Type B pancreatic cell (in vitro differentiated cells): ENCODE measurements around the gene MAP3K2. TPM values are rescaled to one million over a fixed set of nuclear protein-coding genes. Genes with fewer than 3 reads are reported as not detected.

Experiments used
- DNase-seq: peaks from one replicate; pipeline ENCODE4 v3.0.0; 2021; ENCODE audit warnings: mixed read lengths; ENCODE audit not compliant: unreplicated experiment; ENCODE audit errors: extremely low spot score
- H3K27ac Mint-ChIP-seq: 2 replicates; pipeline ENCODE4 v1.8.0; 2021; ENCODE audit warnings: mild to moderate bottlenecking, mixed read lengths
- H3K27me3 Mint-ChIP-seq: 2 replicates; pipeline ENCODE4 v1.8.0; 2021; ENCODE audit warnings: mixed read lengths
- H3K36me3 Mint-ChIP-seq: 2 replicates; pipeline ENCODE4 v1.8.0; 2021; ENCODE audit warnings: mixed read lengths
- H3K4me1 Mint-ChIP-seq: one replicate; pipeline ENCODE4 v1.8.0; 2021; ENCODE audit warnings: mixed read lengths; ENCODE audit not compliant: unreplicated experiment
- H3K4me3 Mint-ChIP-seq: 2 replicates; pipeline ENCODE4 v1.8.0; 2021; ENCODE audit warnings: mild to moderate bottlenecking, mixed read lengths
- H3K9me3 Mint-ChIP-seq: 2 replicates; pipeline ENCODE4 v1.8.0; 2021; ENCODE audit warnings: mixed read lengths
- CTCF ChIP-seq: fragments of 200-600 bp; sonication (generic); conservative IDR thresholded peaks from 2 replicates; pipeline ENCODE4 v1.5.0; 2021; ENCODE audit warnings: antibody characterized with exemption, mild to moderate bottlenecking
- total RNA-seq: library from RNA; stranded (reverse); gene quantifications from 2 replicates; pipeline ENCODE4 v1.2.1, GENCODE V29; 2021; ENCODE audit warnings: low replicate concordance

Gene MAP3K2
- total RNA-seq, 1 donor from 2014 or later, result 30.8 TPM

- peak overlapping the region; percentile 76 for H3K4me3 Mint-ChIP-seq
- H3K27ac Mint-ChIP-seq, result no peak overlapping the region
- TF ChIP-seq CTCF, result no peak
- H3K4me1 Mint-ChIP-seq, result peaks cover 20% of the 10 kb centered on the region
- no peaks in the 10 kb centered on the region for H3K36me3 Mint-ChIP-seq
- DNase-seq, result peak; percentile 29
- no peaks in the 10 kb centered on the region for H3K9me3 Mint-ChIP-seq
- H3K27me3 Mint-ChIP-seq, result peaks cover 11% of the 10 kb centered on the region
Measured at GRCh38 chr2:127407091-127407490, 19.3 kb upstream of the MAP3K2 start.

DNA sequence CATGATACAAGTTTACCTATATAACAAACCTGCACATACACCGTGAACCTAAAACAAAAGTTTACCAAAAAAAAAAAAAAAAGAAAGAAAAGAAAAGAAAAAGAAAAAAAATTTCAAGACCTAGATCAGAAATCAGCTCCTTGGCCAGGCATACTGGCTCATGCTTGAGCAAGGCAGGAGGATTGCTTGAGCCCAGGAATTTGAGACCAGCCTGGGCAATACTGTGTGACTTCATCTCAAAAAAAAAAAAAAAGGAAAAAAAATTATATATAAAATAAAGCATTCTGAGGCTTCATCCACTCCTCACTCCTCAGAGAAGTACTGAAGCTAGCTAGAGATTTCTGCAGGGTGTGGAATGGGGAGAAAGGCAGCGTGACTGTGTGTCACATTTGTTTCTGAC, 18.7 kb upstream of the MAP3K2 start:
- Mint-ChIP-seq H3K27ac (no peak overlapping the region), H3K27me3 (peaks cover 11% of the 10 kb centered on the region), H3K4me1 (peaks cover 23% of the 10 kb centered on the region), H3K36me3 (no peaks in the 10 kb centered on the region), H3K4me3 (no peak overlapping the region), H3K9me3 (no peaks in the 10 kb centered on the region)
- TF ChIP-seq CTCF, result no peak
- DNase-seq, result no peak

DNA sequence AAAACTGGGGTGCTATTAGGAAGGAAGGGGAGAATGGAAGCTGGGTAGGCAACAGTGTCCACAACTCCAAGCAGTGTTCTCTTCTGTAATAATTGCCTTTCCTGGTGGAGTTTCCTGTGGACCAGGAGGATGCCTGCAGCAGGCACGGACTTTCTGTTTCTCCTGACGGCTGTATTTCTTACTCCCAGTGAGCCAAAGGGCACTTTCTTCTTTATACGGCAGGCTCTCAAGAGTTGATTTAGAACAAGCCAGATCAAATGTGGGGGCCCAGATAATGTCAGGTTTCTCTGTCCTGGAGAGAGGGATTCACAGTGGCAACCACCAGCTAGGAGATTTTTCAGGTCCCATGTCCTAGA, 17.5 kb upstream of the MAP3K2 start:
- peak; percentile 15 for DNase-seq
- Mint-ChIP-seq H3K27ac (no peak overlapping the region), H3K4me1 (peaks cover 14% of the 10 kb centered on the region), H3K36me3 (no peaks in the 10 kb centered on the region), H3K27me3 (peaks cover 11% of the 10 kb centered on the region), H3K9me3 (no peaks in the 10 kb centered on the region), H3K4me3 (no peak overlapping the region)
- no peak for TF ChIP-seq CTCF

- TF ChIP-seq CTCF, result no peak
- Mint-ChIP-seq H3K27ac (no peak overlapping the region), H3K36me3 (no peaks in the 10 kb centered on the region), H3K4me1 (peaks cover 14% of the 10 kb centered on the region), H3K9me3 (no peaks in the 10 kb centered on the region), H3K4me3 (no peak overlapping the region), H3K27me3 (peaks cover 11% of the 10 kb centered on the region)
- peak; percentile 53 for DNase-seq
Measured at GRCh38 chr2:127404466-127405254, 16.9 kb upstream of the MAP3K2 start.

- no peaks in the 10 kb centered on the region for H3K36me3 Mint-ChIP-seq
- DNase-seq, result peak; percentile 57
- H3K9me3 Mint-ChIP-seq, result no peaks in the 10 kb centered on the region
- H3K4me3 Mint-ChIP-seq, result no peak overlapping the region
- no peak for TF ChIP-seq CTCF
- peaks cover 11% of the 10 kb centered on the region for H3K27me3 Mint-ChIP-seq
- H3K4me1 Mint-ChIP-seq, result peaks cover 14% of the 10 kb centered on the region
- H3K27ac Mint-ChIP-seq, result no peak overlapping the region
Measured at GRCh38 chr2:127403460-127403859, 15.7 kb upstream of the MAP3K2 start.
